IPS DF 4.7 (cell line): ENCODE measurements around the gene PCCA.
"Not testable (repeated sequence)": the region's sequence is repeated elsewhere in the genome, so short reads cannot be mapped to it uniquely, and the experiment has no call there.

ENCODE experiments used
- DNase-seq: peaks from one replicate; pipeline ENCODE4 v3.0.0-alpha.2; 2013; ENCODE audit warnings: low spot score; ENCODE audit errors: extremely low read depth

PCCA gene

GRCh38 chr13:100541897-100542825, 453.3 kb downstream of the PCCA start:
- no peak for DNase-seq

GRCh38 chr13:100542826-100543156, 453.9 kb downstream of the PCCA start:
- no peak for DNase-seq

DNA sequence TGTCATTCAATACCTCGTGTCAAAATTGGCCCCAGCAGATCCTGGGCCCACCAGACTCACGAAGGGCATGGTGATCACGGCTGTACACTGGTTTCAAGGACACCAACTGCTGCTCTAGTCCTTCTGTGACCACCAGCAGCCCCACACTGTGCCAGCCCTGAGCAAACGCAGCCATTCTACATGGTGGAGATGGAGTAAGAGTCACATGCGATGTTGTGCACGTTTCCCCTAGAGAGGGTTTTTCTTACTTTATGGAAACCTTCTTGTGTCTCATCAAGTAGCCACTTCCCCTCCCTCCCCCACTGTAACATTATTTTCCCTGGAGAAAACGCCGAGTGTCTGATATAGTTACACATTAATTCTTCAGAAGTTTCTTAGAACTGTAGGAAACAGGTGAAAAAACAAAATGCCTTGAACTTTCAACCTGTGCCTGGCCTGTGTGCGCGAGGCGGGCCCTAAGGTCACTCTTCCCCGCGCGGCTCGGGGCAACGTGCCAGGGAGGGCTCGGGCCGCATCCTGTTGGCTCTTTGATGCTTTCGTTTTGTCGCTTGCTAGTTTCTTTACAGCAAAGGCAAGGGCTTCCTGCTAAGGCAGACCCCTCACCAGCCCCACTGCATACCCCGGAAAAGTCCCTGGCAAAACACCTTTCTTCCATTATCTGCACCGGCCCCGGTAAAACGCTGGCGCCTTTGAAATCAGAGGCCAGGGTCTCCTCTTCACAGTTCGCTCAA, 455.1 kb downstream of the PCCA start:
- no peak for DNase-seq

DNA sequence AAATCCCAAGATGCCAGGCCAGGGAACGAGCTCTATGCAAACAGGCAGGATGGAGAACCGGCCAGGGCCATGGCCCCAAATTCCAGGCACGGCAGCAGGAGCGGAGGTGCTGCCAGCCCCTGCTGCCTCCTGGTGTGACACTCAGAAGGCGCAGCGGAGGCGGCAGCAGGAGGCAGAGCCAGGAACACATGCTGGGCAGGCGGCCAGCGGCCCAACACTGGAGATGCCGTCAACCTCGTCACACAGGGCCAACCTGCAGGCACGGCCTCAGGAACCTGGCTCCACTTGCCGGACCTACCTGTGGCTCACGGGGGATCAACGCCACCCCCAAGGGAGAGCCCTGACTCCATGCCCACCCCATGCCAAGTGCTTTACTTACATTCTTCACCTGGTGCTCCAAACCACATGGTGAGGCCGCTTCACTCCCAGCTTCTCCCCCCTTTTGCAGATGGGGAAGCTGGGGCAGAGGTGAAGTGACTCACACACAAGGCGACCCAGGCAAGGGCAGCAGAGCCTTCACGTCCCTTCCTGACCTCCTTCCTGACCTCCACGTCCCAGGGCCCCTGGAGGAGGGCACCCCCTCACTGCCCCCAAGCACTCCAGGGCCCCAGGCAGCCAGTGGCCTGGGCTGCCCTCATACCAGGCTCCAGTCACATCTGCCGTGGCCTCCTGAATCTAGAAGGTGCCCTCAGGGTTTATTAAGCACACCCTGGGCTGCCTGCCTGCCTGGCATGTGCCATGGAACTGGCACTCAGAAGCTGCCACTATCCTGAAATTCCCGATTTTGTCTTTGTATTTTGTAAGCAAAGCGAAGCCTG, 456.2 kb downstream of the PCCA start:
- no peak for DNase-seq

GRCh38 chr13:100545684-100546061, 456.8 kb downstream of the PCCA start:
- no peak for DNase-seq

DNA sequence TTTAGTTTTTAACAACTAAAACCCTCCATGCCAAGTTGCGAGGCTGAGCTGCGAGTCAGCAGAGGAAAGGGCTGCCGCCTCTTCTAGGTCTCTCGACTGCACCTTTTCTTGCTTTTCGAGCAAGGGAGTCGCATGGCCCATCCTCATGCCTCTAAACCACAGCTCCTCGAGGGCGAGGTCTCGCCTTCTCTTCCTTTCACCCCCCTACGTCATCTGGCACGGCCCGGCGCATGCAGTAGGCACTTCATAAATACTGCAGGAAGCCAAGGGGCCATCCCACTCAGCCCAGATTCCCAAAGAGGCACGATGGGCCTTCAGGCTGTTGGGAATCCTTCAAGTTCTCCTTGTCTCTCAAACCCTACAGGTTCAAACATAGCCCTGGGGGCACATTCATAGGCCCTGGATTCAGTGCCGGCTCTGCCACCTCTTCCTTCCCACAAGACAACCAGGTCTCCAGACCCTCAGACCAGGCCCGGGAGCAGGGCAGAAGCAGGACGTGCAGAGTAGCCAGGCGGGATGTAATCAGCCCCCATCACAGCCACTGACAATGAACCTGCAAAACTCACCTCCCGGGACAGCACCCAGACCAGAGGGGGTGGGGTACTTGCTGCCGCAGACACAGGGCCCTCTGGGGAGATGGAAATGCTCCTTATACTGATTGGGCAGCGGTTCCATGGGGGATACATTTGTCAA, 458.0 kb downstream of the PCCA start:
- no peak for DNase-seq

DNA sequence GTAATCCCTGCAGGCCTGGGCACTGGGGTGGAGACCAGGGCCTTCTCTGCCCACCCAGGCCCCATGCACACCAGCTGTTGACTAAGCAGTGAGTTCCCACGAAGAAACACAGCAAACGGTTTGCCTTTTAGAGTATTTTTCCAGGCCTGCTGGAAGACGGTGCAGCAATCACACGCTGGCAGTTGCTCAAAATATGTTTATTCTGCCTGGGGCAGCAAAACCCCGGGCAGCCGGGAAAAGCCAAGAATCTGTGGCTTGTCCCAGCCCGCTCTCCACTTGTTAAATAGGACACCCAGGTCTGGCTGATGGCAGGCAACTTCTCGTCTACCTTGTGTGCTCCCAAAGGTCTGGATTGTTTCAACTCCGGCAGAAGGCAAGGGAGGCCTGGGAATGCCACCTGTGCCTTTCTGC, 458.9 kb downstream of the PCCA start:
- no peak for DNase-seq

- DNase-seq, result no peak
Observed at GRCh38 chr13:100549316-100549715, 460.4 kb downstream of the PCCA start.

- no peak for DNase-seq
Observed at GRCh38 chr13:100552755-100553154, 463.9 kb downstream of the PCCA start.

DNA sequence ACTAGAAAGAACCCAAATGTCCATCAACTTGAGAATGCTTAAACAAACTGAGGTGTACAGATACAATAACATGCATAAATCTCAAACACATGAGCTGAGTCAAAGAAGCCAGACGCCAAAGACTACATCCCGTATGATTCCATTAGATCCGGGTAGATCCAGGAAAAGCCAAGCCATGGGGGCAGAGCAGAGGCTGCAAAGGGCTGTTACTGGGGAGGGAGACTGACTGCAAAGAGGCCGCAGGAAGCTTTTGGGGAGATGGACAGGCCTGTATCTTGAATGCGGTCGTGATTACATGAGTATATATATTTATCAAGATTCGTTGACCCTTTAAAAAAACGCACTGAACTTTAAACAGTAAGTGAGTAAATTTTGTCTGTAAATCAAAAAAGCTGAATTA, 471.0 kb downstream of the PCCA start:
- DNase-seq, result no peak

- no peak for DNase-seq
Observed at GRCh38 chr13:100560498-100561157, 471.7 kb downstream of the PCCA start.

GRCh38 chr13:100561158-100561499, 472.2 kb downstream of the PCCA start:
- no peak for DNase-seq

DNA sequence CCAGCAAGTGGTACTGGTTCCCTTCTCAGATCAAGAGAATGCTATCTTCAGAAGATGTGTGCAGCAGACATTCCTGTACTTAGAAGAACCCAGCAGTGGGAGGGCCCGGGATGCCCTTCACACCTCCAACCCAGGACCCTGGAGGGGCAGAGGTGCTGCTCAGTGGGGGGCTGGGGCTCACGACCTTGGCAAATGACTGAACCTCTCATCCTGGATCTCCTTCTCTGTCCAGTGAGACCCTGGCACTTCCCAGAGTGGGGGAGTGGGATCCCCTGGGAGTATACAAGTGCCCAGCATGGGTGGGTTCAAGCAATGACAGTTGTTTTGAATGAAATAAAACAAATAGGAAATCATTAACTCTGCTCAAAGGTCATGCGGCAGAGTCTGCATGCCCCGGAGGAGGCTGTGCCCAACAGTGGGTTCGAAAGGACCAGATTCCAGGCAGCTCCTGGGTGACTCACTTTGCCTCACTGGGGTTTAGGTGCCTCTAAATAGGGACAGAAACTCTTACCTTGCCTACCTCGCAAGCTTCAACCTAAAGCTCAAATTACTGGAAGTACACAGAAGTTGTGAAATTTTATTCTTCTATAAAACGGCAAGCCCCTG, 472.8 kb downstream of the PCCA start:
- no peak for DNase-seq

GRCh38 chr13:100563779-100564178, 474.9 kb downstream of the PCCA start:
- no peak for DNase-seq

DNA sequence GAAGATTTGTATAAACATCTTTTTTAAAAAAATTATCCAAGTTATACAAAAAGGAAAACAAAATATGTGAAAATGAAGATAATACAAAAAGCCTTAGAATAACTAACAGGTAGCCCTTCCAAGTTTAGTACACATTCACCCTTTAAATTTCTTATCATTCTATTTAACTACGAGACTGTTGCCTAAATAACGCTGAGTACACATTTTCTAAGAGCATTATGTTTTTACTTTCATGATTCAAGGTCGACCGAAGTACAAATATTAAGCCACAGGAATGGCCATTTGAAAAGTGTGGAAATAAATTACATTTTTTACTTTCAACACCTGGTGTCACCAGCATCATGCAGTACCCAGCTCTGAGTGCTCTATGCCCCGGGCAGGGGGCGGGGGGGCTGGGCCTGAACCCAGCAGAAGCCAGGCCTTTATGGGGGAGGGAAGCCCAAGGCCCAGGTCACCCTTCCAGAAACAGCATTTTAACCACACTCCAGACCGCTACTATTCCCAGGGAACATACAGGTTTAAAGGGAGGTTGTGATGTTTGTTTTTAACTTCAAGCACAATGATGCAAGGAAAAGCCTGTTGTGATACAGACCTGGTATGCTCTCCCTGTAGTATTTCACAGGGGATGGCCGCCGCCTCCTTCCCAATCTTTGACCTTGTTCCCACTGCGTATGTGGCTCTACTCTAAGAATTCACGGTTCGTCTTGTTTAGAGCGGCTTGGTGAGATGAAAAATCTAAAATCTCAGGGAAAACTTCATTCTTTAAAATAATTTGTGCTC, 475.7 kb downstream of the PCCA start:
- no peak for DNase-seq

DNA sequence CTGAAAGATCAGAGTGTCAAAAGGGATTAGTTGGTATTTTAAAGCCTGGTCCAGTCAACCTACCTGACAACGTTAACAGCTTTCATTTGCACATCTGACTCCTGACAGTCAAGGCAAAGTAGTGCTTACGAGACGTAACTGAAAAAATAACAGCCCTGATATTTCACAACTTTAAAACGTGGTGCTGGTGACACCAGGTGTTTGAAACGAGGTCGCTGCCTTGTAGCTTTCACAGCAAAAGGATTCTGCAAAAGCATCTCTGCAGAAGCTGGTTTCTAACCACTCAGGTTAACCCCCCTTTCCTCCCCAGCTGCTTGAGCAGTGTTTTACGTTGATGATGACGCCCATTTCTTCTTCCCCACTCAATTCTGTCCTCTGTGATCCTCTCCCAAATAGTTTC, 476.4 kb downstream of the PCCA start:
- DNase-seq, result no peak

DNA sequence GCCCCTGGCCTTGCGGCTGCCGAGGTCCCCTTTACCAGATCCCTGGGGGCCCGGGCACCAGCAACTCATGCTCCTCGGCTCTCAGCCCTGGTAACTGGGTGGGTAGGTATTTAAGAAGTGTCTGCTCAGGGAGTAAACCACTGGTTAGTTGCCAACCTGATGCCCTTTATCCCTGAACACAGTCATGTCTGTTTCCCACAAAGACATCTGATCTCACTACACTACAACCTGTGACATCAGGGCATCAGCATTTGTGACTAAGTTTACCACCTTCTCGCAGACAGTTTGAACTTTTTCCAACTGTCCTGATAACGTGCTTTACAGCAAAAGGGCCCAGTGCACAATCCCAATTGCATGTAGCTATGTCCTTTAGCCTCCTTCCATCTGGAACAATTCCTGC, 477.6 kb downstream of the PCCA start:
- no peak for DNase-seq

DNA sequence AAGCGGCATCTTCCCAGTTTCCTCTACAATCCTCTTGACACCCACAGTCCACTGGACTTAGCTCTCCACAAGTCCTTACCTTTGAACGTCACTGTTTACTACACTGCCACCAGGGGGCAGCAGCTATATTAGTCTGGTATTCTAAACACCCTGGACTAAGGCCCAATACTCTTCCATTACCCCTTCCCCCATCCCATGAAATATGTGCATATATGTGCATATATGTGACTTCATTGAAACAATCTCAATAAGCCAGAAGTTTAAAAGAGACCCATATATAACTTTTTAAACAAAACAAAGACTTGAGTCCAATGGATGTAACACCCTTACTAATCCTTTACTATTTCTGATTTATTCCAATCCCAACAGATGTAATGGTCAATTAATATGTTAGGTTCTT, 484.2 kb downstream of the PCCA start:
- DNase-seq, result peak; percentile 75

GRCh38 chr13:100577239-100577638, 488.3 kb downstream of the PCCA start:
- DNase-seq, result not testable (repeated sequence)
